Measurements from ENCODE around the gene PDCD4.

The PDCD4 gene

DNA sequence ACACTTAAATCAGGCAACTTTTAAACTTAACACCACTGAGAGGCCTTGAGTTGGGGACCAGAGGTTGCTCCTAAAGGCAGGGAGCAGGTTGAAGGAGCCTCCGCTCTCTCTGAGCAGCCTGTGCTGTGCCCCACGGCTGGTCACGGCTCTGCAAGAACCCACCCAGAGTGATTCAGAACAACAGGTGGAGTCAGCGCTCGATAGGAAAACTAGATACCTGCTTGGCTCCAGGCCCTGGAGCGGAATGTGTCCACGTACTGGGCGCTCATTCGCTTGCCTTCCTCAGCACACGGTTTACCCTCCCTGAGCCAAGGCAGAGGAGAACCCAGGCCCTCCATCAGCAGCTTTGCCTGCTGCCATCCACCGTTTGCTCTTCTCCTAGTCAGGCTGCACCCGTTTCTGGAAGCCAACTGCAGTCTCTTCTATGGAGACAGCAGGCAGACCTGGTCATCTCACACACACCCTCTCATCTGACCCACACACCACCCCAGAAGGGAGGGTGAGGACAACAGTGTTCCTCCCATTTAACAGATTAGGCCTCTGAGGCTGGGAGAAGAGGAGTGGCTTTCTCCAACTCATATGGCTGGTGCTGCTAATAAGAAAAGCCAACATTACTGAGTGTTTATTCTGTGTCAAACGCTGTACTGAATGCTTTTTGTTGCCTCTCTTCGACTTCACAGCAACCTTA is 37.6 kb upstream of the PDCD4 start:
- in situ Hi-C loops (cut with HindIII; ENCODE audit: low pct_unique_long_range_greater_than_20kb, low sequenced_read_pairs), result no loop called here
- TF ChIP-seq JUND (IDR thresholded peaks at IDR 0.05; ENCODE audit: low read depth), result no peak
- no peak for DNase-seq (ENCODE audit: low read depth in 1 of 2, low spot score in 1 of 2)

DNA sequence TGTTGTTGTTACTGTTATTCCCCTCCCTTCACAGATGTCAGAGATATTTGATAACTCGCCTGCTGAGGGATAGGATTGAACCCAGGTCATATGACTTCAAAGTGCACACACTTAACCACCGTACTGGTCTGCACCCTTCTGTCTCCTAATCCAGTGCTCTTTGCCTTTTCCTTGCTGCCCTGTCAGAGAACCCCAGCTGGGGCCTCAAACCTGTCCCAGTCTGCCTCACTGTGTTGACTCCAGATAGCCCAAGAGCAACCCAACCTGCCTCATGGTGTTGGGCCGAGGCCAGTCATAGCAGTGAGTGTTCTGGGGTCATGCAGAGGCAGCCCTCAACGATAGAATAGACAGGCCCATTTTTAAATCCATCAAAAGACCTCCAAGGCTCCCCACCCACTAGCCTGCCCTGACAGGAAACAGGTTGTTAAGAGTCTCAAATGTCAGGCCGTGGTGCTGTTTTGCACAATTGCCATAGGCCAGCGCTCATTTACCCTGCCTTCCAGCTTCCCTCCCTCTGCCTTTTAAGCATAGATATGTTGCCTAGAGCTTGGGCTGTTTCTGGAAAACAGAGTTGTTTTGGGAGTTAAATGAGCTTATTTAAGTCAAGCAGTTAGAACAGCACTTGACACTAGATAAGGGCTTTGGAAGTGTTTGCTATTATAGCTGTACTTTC is 37.0 kb upstream of the PDCD4 start:
- no peak for DNase-seq (ENCODE audit: low read depth in 1 of 2, low spot score in 1 of 2)
- no peak for TF ChIP-seq JUND (IDR thresholded peaks at IDR 0.05; ENCODE audit: low read depth)
- in situ Hi-C loops (cut with HindIII; ENCODE audit: low pct_unique_long_range_greater_than_20kb, low sequenced_read_pairs), result no loop called here

DNA sequence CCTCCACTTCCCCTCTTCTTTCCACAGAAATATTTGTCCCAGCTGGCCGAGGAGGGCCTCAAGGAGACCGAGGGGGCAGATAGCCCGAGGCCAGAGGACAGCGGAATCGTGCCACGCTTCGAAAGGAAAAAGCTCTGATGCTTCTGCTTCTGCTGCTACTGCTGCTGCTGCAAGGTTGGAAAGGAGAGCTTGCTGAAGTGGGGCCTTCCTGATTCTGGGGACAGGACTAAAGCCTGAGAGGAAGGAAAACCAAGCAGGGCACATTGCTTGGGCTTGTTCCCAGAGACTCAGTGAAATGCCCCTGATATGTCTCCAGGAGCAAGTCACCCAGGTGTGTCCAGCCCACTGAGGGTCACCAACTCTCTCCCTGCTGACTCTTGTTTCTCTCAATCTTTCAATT is 35.9 kb upstream of the PDCD4 start:
- TF ChIP-seq JUND (IDR thresholded peaks at IDR 0.05; ENCODE audit: low read depth), result no peak
- in situ Hi-C loops (cut with HindIII; ENCODE audit: low pct_unique_long_range_greater_than_20kb, low sequenced_read_pairs), result no loop called here
- no peak for DNase-seq (ENCODE audit: low read depth in 1 of 2, low spot score in 1 of 2)

DNA sequence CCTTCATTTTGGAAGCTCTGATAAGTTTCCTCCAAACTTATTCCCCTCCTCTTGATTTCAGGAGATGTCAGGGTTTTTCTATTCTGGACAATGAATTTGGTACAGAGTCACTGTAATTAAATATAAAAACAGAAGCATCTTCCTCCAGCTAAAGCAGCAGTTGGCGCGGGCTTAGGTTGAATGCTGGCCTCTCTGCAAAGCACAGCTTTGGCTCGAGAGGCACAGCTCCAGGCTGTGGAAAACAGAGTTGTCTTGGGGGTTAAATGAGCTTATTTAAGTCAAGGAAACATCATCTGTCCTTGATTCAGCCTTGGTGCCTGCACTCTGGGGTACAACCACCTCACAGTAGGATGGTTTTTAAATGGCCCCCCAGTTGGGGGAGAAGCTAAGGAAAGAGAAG is 35.0 kb upstream of the PDCD4 start:
- no peak for DNase-seq (ENCODE audit: low read depth in 1 of 2, low spot score in 1 of 2)
- in situ Hi-C loops (cut with HindIII; ENCODE audit: low pct_unique_long_range_greater_than_20kb, low sequenced_read_pairs), result no loop called here
- no peak for TF ChIP-seq JUND (IDR thresholded peaks at IDR 0.05; ENCODE audit: low read depth)

DNA sequence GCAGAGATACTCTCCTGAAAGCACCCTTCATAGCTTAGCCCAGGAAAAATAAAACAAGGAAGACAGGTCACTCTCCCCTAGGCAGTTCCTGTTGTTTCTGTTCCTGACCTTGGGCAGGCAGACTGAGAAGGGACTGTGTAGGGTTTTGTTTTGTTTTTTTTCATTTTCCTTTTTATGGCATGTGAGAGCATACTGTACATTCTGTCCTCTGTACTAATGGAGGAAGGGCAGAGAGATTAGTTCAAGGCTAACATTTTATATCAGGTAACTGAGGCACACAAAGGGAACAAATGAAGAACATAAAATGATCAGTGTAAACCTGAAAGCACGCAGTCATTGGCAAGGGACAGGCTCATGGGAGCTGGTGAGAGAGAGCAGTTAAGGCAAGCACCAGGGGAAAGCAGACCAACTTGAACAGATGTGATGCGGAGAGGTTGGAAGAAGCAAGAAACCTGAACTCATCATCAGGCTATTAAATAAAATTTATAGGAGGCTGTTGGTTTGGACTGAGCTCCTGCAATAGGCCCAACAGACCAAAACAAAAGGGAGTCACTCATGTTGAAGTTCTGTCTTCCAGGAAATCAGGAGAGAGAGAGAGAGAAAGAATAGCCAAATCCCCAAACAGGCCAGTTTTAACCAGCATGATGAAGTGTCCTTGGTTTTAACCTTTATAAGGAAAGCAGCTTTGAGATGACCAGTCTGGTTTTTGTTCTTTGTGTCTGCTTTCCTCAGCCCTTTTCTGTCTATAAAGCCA is 34.1 kb upstream of the PDCD4 start:
- in situ Hi-C loops (cut with HindIII; ENCODE audit: low pct_unique_long_range_greater_than_20kb, low sequenced_read_pairs), result no loop called here
- TF ChIP-seq JUND (IDR thresholded peaks at IDR 0.05; ENCODE audit: low read depth), result no peak
- no peak for DNase-seq (ENCODE audit: low read depth in 1 of 2, low spot score in 1 of 2)

DNA sequence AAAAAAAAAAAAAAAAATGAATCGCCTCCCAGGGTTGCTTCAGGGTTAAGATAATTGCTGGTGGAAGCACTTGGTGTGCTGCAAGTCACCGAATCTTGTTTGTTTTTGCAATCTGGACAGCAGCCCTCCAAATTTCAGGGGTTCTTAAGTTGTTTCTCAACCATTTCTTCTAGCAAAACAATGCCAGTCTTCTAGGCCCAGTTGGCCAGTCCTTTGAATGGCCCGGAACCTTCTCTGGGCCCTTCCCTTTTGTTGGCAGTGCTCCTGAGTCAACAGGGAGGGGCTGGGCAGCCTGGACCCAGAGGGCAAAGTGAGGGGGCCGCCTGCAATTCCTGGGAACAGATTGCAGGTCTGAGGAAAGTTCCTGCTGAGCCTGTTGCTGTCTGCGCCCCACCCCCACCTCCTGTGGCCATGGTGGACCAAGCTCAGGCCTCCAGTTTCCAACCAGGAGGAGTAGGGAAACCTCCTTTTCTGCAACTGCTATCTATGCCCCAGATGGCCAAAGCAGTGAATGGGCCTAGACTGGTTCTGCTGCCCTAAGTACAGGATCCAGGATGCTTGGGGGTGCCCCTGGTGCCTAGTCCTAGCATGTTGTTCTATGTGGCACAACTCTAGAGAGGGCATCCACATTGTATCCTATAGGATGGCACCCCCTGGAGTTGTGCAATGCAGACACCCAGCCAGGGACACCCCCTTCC is 31.4 kb upstream of the PDCD4 start:
- in situ Hi-C loops (cut with HindIII; ENCODE audit: low pct_unique_long_range_greater_than_20kb, low sequenced_read_pairs), result no loop called here
- TF ChIP-seq JUND (IDR thresholded peaks at IDR 0.05; ENCODE audit: low read depth), result no peak
- DNase-seq (ENCODE audit: low read depth in 1 of 2, low spot score in 1 of 2), result peak in 1 of 2 experiments; percentile 44

DNA sequence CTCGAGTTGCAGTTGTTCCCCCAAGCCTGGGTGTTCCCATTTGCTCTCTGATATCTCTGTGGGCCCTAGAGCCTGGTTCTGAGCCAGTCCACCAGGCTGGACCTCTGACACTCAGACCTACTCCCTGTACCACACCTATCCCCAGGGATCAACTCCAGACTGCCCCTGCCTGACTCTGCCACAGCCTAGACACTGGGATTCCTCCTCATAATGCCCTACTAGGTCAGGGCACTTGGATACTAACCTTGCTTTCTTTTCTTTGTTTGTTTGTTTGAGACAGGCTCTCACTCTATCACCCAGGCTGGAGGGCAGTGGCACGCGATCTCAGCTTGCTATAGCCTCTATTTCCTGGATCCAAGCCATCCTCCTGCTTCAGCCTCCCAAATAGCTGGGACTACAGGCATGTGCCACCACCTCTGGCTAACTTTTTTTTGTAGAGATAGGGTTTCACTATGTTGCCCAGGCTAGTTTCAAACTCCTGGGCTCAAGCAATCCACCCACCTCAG is 30.8 kb upstream of the PDCD4 start:
- in situ Hi-C loops (cut with HindIII; ENCODE audit: low pct_unique_long_range_greater_than_20kb, low sequenced_read_pairs), result no loop called here
- no peak for DNase-seq (ENCODE audit: low read depth in 1 of 2, low spot score in 1 of 2)
- no peak for TF ChIP-seq JUND (IDR thresholded peaks at IDR 0.05; ENCODE audit: low read depth)

DNA sequence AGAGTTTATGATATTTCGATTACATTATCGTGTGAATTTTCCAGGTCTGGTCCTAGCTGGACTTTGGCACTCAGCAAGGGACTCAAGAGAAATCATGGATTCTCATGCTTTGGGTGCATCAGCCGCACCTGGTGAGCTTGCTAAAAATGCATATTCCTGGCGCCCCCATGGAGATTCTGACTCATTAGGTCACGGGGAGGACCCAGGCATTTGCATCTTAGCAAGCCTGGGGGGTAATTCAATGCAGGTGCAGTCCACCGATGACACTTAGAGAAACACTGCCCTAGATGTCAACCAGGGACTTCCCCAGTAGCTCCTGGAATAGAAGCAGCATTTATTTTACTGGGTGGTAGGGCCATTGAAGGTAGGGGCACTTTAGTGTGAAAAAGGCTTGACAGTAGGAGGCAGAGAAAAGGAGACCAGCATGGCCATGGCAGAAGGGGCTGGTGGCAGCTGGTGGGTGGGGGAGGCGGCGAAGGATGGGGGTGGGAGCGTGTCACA is 29.9 kb upstream of the PDCD4 start:
- in situ Hi-C loops (cut with HindIII; ENCODE audit: low pct_unique_long_range_greater_than_20kb, low sequenced_read_pairs), result no loop called here
- no peak for DNase-seq (ENCODE audit: low read depth in 1 of 2, low spot score in 1 of 2)
- no peak for TF ChIP-seq JUND (IDR thresholded peaks at IDR 0.05; ENCODE audit: low read depth)

DNA sequence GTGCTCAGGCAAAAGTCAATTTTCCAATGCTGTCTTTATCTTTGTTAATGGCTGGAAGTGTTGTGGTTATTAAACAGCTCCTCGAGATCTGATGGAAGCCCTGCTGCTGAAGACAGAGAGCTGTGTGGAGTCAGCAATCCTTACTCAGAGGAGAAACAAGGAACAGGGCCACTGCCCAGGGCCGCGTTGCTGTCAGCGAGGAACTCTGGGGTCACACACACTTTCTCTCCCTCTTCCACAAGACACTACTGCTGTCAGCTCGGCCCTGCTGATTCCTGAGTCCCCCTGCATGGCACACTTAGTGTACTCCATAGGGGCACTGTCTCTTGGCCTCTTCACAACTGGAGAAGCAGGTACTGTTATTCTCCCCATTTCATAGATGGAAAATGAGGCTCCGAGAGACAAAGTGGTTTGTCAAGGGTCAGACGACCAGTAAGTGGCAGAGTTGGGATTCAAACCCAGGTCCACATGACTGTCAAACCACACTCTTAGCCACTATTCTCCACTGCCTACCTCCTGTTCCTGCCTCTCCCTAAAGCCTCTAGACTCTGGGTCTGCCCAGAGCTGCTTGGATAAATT is 29.3 kb upstream of the PDCD4 start:
- no peak for DNase-seq (ENCODE audit: low read depth in 1 of 2, low spot score in 1 of 2)
- in situ Hi-C loops (cut with HindIII; ENCODE audit: low pct_unique_long_range_greater_than_20kb, low sequenced_read_pairs), result no loop called here
- TF ChIP-seq JUND (IDR thresholded peaks at IDR 0.05; ENCODE audit: low read depth), result no peak

DNA sequence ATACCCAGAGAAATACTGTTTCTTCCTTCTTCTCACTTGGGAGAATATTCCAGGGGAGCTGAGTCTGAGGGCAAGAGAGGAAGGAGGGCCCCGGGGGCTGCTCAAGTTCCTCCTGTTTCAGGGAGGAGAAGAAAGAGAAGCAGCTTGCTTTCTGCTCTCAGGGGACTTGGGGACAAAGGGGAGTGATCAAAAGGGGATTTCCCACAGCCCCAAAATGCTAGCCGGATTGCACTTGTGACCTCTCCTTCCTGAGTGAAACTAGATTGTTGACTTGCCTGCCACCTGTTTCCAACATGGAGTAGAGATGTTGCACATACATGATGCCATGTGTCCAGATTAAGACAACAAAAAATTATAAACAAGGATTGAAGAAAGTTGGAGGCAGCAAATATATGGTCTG is 28.7 kb upstream of the PDCD4 start:
- no peak for TF ChIP-seq JUND (IDR thresholded peaks at IDR 0.05; ENCODE audit: low read depth)
- in situ Hi-C loops (cut with HindIII; ENCODE audit: low pct_unique_long_range_greater_than_20kb, low sequenced_read_pairs), result no loop called here
- DNase-seq (ENCODE audit: low read depth in 1 of 2, low spot score in 1 of 2), result no peak

DNA sequence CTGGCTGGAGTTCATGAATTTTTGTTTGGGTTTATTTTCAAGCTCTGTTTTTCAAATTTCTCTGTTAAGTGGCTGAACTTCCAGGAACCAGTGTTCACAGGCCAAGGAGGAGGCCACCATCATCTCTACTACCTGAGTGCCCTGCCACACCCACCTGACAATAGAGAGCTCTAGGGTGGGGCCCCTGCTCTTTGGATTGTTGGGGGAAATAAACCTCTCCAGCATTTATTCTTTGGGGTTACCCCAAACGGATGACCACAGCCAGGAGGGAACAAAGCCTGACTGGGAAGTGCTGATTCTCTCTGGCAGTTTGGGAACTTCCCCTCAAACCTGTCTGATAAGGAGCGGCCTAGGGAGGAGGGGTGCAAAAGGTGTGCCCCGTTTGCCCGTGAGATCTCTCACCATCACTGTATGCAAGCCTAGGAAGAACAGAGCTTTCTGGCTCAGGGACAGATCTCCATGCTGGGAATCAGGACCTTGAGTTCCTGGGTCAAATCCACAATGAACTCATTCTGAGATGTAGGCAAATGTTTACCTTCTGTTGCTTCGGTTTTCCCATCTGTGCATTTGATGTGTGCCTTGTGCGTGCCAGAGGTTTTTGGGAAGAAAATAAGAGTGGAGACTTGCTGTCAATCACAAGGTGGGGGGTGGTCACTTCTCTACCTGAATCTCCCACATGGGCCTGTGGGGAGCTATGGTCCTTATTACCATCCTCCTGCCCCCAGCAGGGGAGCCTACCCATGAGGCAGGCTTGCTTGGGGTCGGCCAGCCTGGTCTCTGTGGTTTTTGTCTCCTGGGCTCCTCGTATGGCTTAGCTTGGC is 27.7 kb upstream of the PDCD4 start:
- in situ Hi-C loops (cut with HindIII; ENCODE audit: low pct_unique_long_range_greater_than_20kb, low sequenced_read_pairs), result no loop called here
- DNase-seq (ENCODE audit: low read depth in 1 of 2, low spot score in 1 of 2), result no peak
- no peak for TF ChIP-seq JUND (IDR thresholded peaks at IDR 0.05; ENCODE audit: low read depth)
